Gastroesophageal sphincter (tissue), 4 donors: ENCODE measurements around the gene CLDN20. TPM values are rescaled to one million over a fixed set of nuclear protein-coding genes. Genes with fewer than 3 reads are reported as not detected.

Experiments
- ATAC-seq: fragments of 150-250 bp; one replicate; pipeline ENCODE4 v1.9.1; 2016; ENCODE audit warnings: mild to moderate bottlenecking, moderate library complexity
- H3K27ac ChIP-seq, 4 donors: fragments of 200-600 bp; sonication (generic) in 3 of 4; 1 replicate in 3 of 4; 2 replicates in 1 of 4; pipeline ENCODE4 v1.5.1; 2016 to 2019
- H3K27me3 ChIP-seq: fragments of 200-600 bp; sonication (generic); one replicate; pipeline ENCODE4 v1.5.1; 2019
- H3K36me3 ChIP-seq, 2 donors: fragments of 200-600 bp; sonication (generic); one replicate each; pipeline ENCODE4 v1.5.1; 2019; ENCODE audit warnings: control low read depth in 1 of 2
- H3K4me1 ChIP-seq, 3 donors: fragments of 200-600 bp; sonication (generic); 1 replicate in 2 of 3; 2 replicates in 1 of 3; pipeline ENCODE4 v1.5.1; 2016 to 2019; ENCODE audit warnings: control low read depth in 2 of 3
- H3K4me3 ChIP-seq, 2 donors: fragments of 200-600 bp; sonication (generic); one replicate each; pipeline ENCODE4 v1.5.1; 2019; ENCODE audit warnings: mild to moderate bottlenecking in 1 of 2, moderate library complexity in 1 of 2
- H3K9me3 ChIP-seq, 3 donors: fragments of 200-600 bp; sonication (generic); one replicate each; pipeline ENCODE4 v1.5.1; 2017 to 2019; ENCODE audit warnings: control low read depth in 2 of 3
- EP300 ChIP-seq: sonication (generic); formaldehyde crosslinking; IDR thresholded peaks from one replicate; pipeline ENCODE4 v1.6.1; 2017; ENCODE audit warnings: antibody characterized with exemption, mild to moderate bottlenecking
- POLR2A ChIP-seq, 2 donors: fragments of 450-650 bp; IDR thresholded peaks; one replicate each; pipeline ENCODE4 v1.6.1; 2017; ENCODE audit warnings: antibody characterized with exemption in 2 of 2, mild to moderate bottlenecking in 2 of 2, moderate library complexity in 1 of 2
- POLR2AphosphoS5 ChIP-seq: sonication (generic); formaldehyde crosslinking; IDR thresholded peaks from one replicate; pipeline ENCODE4 v1.6.1; 2017; ENCODE audit warnings: antibody characterized with exemption
- WGBS, 2 donors: methylation state at CpG; one replicate each; pipeline ENCODE4 v1.1.5; 2018; ENCODE audit warnings: low coverage in 1 of 2; 5-methylcytosine and 5-hydroxymethylcytosine counted together
- total RNA-seq, 4 donors: library from RNA; depleted of rRNA; stranded (reverse); fragments of >200 nt; gene quantifications; one replicate each; pipeline ENCODE4 v1.1.0, GENCODE V29; 2016
- TF ChIP-seq, protein P1 (sequence below), 4 experiments: fragments of 200-600 bp in 2 of 4; fragments of 450-650 bp in 2 of 4; sonication (generic) in 1 of 4; IDR thresholded peaks; one replicate each; pipeline ENCODE4 v1.5.1; 2017 to 2019; ENCODE audit warnings: antibody characterized with exemption in 4 of 4, mild to moderate bottlenecking in 2 of 4, moderate library complexity in 2 of 4

Gene CLDN20
- total RNA-seq, 4 donors from 2014 or later = 0.27 TPM; not detected in 3

- TF ChIP-seq, protein P1, sequence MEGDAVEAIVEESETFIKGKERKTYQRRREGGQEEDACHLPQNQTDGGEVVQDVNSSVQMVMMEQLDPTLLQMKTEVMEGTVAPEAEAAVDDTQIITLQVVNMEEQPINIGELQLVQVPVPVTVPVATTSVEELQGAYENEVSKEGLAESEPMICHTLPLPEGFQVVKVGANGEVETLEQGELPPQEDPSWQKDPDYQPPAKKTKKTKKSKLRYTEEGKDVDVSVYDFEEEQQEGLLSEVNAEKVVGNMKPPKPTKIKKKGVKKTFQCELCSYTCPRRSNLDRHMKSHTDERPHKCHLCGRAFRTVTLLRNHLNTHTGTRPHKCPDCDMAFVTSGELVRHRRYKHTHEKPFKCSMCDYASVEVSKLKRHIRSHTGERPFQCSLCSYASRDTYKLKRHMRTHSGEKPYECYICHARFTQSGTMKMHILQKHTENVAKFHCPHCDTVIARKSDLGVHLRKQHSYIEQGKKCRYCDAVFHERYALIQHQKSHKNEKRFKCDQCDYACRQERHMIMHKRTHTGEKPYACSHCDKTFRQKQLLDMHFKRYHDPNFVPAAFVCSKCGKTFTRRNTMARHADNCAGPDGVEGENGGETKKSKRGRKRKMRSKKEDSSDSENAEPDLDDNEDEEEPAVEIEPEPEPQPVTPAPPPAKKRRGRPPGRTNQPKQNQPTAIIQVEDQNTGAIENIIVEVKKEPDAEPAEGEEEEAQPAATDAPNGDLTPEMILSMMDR (IDR thresholded peaks at IDR 0.05) = no peak
- no peak for TF ChIP-seq EP300
- TF ChIP-seq POLR2A (IDR thresholded peaks at IDR 0.05) = no peak
- no peak for TF ChIP-seq POLR2AphosphoS5
- 82 to 92% methylated on average over 2 of the region's 2 CpGs for WGBS, 2 donors
- H3K27ac ChIP-seq = no peak overlapping the region
- H3K4me3 ChIP-seq = no peak overlapping the region
- H3K36me3 ChIP-seq = peaks cover 0 to 58% of the 10 kb centered on the region in 2 donors
- H3K27me3 ChIP-seq = no peaks in the 10 kb centered on the region
- no peaks in the 10 kb centered on the region for H3K4me1 ChIP-seq
- ATAC-seq = no peak
- no peaks in the 10 kb centered on the region for H3K9me3 ChIP-seq
These were observed 38.1 kb downstream of the CLDN20 start for GRCh38 chr6:155301867-155302266.

DNA sequence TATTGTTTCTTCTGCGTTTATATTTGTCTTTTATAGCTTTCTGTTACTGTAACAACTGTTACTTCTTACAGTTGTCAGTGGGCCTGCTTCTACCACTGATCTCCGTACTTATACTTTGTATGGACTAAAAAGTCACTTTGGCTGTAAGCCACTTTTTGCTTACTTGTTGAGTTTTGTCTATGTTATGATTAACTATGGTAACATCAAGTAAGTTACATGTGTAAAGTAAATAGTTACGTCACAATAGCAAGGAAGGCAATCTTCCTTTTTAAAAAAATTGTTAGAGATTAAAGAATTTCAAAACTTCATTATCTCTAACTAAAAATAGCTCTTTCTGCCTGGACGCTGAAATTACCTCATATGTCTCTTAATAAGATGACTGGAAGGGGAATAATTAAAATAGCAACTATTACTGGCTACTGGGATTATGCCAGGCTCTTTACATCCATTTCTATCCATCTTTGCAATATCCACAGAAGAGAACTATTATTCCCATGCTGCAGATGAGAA, 39.6 kb downstream of the CLDN20 start:
- WGBS, 2 donors = 42 to 44% methylated on average over 4 of the region's 4 CpGs
- H3K27ac ChIP-seq = no peak overlapping the region

DNA sequence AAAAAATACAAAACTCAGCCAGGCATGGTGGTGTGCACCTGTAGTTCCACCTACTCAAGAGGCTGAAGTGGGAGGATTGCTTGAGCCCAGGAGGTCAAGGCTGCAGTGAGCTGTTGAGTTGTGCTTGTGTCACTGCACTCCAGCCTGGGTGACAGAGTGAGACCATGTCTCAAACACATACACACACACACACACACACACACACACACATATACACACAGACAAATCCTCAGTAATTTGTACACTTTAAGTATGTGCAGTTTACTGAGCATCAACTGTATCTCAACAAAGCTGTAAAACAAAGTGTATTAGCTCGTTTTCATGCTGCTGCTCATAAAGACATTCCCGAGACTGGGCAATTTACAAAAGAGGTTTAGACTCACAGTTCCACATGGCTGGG, 43.1 kb downstream of the CLDN20 start:
- no peaks in the 10 kb centered on the region for H3K27me3 ChIP-seq
- H3K36me3 ChIP-seq = peaks cover 0 to 50% of the 10 kb centered on the region in 2 donors
- no peak overlapping the region for H3K27ac ChIP-seq
- TF ChIP-seq, protein P1 (IDR thresholded peaks at IDR 0.05) = no peak
- TF ChIP-seq POLR2A (IDR thresholded peaks at IDR 0.05) (no peak), EP300 (no peak), POLR2AphosphoS5 (no peak)
- H3K9me3 ChIP-seq = no peaks in the 10 kb centered on the region
- no peak for ATAC-seq
- H3K4me3 ChIP-seq = no peak overlapping the region
- no peaks in the 10 kb centered on the region for H3K4me1 ChIP-seq
- WGBS, 2 donors = 86 to 100% methylated on average over 1 to 2 of the region's 2 CpGs

More for the DNA sequence above, 39.6 kb downstream of the CLDN20 start:
- H3K36me3 ChIP-seq = peaks cover 0 to 60% of the 10 kb centered on the region in 2 donors
- no peaks in the 10 kb centered on the region for H3K9me3 ChIP-seq
- no peaks in the 10 kb centered on the region for H3K4me1 ChIP-seq
- ATAC-seq = no peak
- H3K27me3 ChIP-seq = no peaks in the 10 kb centered on the region
- TF ChIP-seq EP300 (no peak), POLR2A (IDR thresholded peaks at IDR 0.05) (no peak), POLR2AphosphoS5 (no peak)
- TF ChIP-seq, protein P1 (IDR thresholded peaks at IDR 0.05) = no peak
- no peak overlapping the region for H3K4me3 ChIP-seq

GRCh38 chr6:155309150-155309549, 45.3 kb downstream of the CLDN20 start:
- H3K36me3 ChIP-seq = peaks cover 0 to 32% of the 10 kb centered on the region in 2 donors
- H3K27me3 ChIP-seq = no peaks in the 10 kb centered on the region
- H3K27ac ChIP-seq = no peak overlapping the region
- no peak for ATAC-seq
- TF ChIP-seq EP300 (no peak), POLR2AphosphoS5 (no peak), POLR2A (IDR thresholded peaks at IDR 0.05) (no peak)
- TF ChIP-seq, protein P1 (IDR thresholded peaks at IDR 0.05) = no peak
- no peak overlapping the region for H3K4me3 ChIP-seq
- 76 to 90% methylated on average over 4 of the region's 4 CpGs for WGBS, 2 donors
- H3K9me3 ChIP-seq = no peaks in the 10 kb centered on the region
- H3K4me1 ChIP-seq = peaks cover 0 to 11% (median 0%) of the 10 kb centered on the region in 3 donors

DNA sequence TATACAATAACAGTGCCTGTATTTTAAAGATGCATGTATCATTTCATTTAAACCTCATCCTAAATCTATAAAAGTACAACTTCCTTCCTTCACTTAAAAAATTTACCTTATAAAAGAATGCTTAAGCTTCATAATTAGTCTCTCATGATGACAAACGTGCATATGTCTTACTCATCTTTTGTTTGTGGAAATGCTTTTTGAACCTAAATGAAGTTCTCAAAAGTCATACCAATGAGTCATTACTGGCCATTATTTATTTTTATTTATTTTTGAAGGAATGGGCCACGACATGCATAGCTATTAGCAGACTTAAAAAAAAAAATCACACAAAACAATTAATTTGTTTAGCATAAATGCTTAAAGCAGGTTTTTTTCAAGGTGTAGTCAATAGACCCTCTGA, 46.8 kb downstream of the CLDN20 start:
- no peaks in the 10 kb centered on the region for H3K9me3 ChIP-seq
- no peaks in the 10 kb centered on the region for H3K27me3 ChIP-seq
- H3K36me3 ChIP-seq = peaks cover 0 to 32% of the 10 kb centered on the region in 2 donors
- ATAC-seq = no peak
- no peak for TF ChIP-seq POLR2A (IDR thresholded peaks at IDR 0.05)
- TF ChIP-seq, protein P1 (IDR thresholded peaks at IDR 0.05) = no peak
- no peak for TF ChIP-seq POLR2AphosphoS5
- TF ChIP-seq EP300 = no peak
- H3K4me3 ChIP-seq = no peak overlapping the region
- H3K27ac ChIP-seq = no peak overlapping the region
- peaks cover 0 to 19% (median 0%) of the 10 kb centered on the region in 3 donors for H3K4me1 ChIP-seq
- WGBS, 2 donors = 43 to 71% methylated on average over 2 of the region's 2 CpGs
